Panc1 (cell line): Measurements from ENCODE around the gene ABCG1.

ENCODE experiments used
- POLR2AphosphoS5 ChIP-seq: IDR thresholded peaks from 2 replicates; pipeline ENCODE4 v1.6.1; 2012; ENCODE audit warnings: mild to moderate bottlenecking, low read depth, low read length, moderate library complexity
- SIN3A ChIP-seq: IDR thresholded peaks from 2 replicates; pipeline ENCODE4 v1.6.1; 2012; ENCODE audit warnings: low read depth, mild to moderate bottlenecking, low read length, moderate library complexity, borderline replicate concordance; ENCODE audit not compliant: insufficient read depth
- TCF7L2 ChIP-seq: IDR thresholded peaks from 2 replicates; pipeline ENCODE4 v1.6.1; 2011; ENCODE audit warnings: mild to moderate bottlenecking, low read depth, low read length, inconsistent platforms
- TF ChIP-seq, protein P1 (sequence below): fragments of 450-650 bp; IDR thresholded peaks from 2 replicates; pipeline ENCODE4 v1.5.1; 2017; ENCODE audit warnings: mild to moderate bottlenecking
- TF ChIP-seq, protein P2 (sequence below), 2 experiments: IDR thresholded peaks; 2 replicates each; pipeline ENCODE4 v1.6.1; 2011 to 2012; ENCODE audit warnings: low read depth in 2 of 2, control low read depth in 1 of 2, low read length in 1 of 2, mild to moderate bottlenecking in 1 of 2, moderate library complexity in 1 of 2; ENCODE audit not compliant: insufficient read depth in 1 of 2

DNA sequence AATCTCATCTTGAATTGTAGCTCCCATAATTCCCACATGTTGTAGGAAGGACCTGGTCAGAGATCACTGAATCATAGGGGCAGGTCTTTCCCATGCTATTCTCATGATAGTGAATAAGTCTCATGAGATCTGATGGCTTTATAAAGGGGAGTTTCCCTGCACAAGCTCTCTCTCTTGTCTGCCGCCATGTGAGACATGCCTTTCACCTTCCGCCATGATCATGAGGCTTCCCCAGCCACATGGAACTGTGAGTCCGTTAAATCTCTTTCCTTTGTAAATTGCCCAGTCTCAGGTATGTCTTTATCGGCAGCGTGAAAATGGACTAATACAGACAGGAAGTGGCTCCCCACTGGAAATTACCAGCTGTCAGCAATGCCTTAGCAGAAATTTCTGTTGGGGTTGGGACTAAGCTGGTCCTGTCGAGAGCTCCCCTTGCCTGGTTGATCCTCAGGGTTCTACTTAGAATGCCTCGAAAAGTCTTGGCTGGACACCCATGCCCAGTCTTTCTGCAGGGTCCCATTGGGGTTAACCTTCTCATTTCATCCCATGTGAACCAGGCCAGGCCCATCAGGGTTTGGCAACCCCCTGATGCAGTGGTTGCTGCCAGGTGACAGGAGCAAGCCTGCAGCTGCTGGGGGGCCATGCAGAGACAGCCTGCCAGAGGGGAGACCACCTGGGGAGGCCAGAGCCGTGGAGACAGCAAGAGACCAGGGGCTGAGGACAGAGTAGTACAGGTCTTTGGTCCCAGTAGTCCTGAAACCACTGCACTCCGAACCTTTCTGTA lies 2.8 kb upstream of the ABCG1 start:
- TF ChIP-seq, protein P1, sequence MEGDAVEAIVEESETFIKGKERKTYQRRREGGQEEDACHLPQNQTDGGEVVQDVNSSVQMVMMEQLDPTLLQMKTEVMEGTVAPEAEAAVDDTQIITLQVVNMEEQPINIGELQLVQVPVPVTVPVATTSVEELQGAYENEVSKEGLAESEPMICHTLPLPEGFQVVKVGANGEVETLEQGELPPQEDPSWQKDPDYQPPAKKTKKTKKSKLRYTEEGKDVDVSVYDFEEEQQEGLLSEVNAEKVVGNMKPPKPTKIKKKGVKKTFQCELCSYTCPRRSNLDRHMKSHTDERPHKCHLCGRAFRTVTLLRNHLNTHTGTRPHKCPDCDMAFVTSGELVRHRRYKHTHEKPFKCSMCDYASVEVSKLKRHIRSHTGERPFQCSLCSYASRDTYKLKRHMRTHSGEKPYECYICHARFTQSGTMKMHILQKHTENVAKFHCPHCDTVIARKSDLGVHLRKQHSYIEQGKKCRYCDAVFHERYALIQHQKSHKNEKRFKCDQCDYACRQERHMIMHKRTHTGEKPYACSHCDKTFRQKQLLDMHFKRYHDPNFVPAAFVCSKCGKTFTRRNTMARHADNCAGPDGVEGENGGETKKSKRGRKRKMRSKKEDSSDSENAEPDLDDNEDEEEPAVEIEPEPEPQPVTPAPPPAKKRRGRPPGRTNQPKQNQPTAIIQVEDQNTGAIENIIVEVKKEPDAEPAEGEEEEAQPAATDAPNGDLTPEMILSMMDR = no peak
- no peak for TF ChIP-seq POLR2AphosphoS5
- TF ChIP-seq SIN3A = no peak
- TF ChIP-seq, protein P2, sequence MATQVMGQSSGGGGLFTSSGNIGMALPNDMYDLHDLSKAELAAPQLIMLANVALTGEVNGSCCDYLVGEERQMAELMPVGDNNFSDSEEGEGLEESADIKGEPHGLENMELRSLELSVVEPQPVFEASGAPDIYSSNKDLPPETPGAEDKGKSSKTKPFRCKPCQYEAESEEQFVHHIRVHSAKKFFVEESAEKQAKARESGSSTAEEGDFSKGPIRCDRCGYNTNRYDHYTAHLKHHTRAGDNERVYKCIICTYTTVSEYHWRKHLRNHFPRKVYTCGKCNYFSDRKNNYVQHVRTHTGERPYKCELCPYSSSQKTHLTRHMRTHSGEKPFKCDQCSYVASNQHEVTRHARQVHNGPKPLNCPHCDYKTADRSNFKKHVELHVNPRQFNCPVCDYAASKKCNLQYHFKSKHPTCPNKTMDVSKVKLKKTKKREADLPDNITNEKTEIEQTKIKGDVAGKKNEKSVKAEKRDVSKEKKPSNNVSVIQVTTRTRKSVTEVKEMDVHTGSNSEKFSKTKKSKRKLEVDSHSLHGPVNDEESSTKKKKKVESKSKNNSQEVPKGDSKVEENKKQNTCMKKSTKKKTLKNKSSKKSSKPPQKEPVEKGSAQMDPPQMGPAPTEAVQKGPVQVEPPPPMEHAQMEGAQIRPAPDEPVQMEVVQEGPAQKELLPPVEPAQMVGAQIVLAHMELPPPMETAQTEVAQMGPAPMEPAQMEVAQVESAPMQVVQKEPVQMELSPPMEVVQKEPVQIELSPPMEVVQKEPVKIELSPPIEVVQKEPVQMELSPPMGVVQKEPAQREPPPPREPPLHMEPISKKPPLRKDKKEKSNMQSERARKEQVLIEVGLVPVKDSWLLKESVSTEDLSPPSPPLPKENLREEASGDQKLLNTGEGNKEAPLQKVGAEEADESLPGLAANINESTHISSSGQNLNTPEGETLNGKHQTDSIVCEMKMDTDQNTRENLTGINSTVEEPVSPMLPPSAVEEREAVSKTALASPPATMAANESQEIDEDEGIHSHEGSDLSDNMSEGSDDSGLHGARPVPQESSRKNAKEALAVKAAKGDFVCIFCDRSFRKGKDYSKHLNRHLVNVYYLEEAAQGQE (IDR thresholded peaks at IDR 0.05; ENCODE audit: insufficient read depth in 1 of 2, low read depth in 2 of 2, low read length in 1 of 2) = no peak
- TF ChIP-seq TCF7L2 = no peak
